Glomerular visceral epithelial cell (primary cell): ENCODE results near the gene TMEM109.

Source experiments
- DNase-seq: peaks from one replicate; pipeline ENCODE4 v3.0.0-alpha.2; 2016; ENCODE audit errors: extremely low spot score

Gene TMEM109

DNA sequence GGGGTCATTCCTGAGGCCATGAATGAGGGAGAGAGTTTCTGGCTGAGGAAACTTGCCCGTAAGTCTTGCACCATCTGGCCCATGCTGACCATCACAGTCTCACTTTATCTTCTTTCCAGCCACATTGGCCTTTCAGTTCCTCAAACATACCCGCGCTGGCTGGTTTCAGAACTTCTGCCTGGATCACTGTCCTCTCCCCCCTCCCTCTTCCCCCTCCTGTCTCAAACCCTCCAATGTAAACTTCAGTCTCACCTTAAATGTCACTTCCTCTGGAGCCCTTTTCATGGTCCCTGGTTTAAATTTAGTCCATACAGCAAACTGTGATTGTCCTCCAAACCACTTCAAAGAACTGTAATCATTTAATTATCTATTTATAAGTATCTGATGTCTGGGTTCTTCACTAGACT, 3.7 kb upstream of the TMEM109 start:
- no peak for DNase-seq

DNA sequence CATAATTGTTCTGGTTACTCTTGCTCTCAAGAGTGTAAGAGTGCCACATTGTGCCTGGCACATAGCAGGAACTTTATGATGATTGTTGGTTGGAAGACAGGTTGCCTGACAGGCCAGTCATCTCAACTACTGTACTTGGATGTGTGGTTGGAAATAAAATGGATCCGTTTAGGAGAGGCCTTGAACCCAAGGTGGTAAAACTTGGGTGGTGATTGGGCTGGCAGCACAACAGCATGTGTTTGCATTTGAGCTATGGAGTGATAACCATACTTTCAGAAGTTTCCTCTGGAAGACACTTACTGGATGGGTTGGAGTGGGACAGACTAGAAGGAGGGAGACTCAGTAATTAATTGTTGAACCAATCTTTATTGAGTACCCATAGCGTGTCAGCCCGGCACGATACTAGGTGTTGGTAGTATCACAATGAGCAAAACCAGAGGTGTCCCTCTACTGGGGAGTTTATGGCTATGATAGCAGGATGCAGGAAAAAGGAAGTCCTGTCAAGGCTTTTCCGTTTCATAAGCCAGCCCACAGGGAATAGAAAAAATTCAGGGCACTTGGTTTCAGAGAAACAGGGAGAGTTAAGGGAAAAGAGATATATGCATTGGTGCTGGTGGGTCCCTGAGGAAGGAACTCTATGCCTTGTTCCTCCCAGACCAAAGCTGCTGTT, 3.1 kb upstream of the TMEM109 start:
- DNase-seq = no peak

DNA sequence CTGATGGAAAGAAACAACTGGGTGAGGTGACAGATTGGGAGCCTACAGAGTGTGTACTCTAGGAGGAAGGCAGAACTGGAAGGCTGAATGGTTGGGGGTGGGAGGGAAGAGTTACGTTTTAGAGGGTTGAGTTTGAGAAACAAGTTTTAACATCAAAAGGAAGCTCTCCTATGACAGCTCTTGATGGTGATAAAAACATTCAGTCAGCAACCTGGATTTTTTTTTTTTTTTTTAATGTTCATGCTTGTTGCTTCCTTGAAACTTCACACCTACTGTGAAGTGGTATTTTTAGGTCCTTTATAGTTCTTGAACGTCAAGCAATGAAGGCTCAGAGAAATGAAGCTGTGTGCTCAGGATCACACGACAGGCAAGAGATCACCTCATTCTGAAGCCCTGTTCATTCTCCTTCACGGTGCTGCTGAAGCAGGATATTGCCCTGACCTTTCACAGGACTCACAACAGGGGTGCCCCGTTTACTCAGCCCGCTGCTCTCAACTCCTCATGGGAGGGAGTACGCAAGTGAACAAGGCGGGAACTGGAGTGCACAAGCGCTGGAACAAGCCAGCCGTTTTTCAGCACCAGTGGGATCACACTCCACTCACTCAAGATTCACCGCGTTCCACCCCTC, 1.6 kb upstream of the TMEM109 start:
- no peak for DNase-seq

DNA sequence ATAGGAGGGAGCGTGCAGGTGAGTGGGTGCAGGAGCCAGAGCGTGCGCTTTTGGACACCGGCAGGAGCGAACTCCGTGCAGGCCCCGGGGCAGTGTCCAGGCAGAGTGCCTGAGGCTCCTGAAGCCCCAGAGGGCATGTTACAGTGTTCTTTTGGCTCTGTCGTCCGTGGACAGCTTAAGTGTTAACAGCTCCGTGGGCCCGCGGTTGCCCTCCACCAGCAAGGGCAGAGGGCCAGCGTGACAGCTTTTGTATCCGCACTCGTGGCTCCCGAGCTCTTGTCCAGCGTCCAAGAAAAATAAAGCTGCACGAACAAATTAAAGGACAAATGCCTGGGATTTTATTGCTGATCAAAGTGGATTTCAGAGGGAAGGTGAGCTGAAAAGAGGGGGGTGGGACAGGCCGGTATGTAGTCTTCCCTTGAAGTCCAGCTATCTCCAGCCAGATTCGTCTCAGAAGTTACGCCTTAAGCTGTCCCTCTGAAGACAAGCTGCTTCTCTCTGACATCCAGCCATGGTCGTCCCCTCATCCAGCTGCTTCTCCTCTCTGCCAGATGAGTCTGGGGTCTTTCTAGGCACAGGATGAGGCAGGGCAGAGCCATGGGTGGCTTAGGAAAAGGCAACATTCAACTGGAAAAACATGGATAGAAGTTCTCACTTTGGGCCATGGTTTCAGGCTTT, 968 bp upstream of the TMEM109 start:
- DNase-seq = no peak

DNA sequence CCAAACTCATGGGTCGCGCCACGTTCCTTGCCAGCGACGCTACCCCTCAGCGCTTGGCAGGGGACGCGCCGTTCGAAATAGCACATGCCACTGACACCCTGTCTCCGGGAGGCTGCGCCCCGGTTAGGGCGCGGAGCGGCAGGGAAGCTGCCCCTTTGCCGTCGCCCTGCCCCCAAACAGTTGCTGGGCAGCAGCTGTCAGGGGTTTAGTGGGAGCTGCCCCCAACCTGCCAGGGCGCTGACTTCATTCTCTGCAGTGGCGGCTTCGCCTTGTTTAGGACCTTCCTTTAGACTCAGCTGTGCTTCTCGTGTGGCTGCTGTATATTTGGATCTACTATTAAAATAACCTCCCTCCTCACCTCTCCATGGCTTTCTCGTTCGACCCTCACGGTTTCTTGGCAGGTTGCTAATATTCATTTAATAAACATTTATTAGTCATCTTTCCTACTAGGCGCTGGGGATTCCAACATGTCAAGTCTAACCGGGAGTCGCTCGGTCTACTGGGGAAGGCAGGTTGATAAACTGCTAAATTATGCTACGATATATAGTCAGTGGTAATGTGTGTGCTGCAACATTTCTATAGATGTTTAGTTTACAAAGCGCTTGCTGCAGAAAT, 782 bp downstream of the TMEM109 start:
- DNase-seq = peak; percentile 43

DNA sequence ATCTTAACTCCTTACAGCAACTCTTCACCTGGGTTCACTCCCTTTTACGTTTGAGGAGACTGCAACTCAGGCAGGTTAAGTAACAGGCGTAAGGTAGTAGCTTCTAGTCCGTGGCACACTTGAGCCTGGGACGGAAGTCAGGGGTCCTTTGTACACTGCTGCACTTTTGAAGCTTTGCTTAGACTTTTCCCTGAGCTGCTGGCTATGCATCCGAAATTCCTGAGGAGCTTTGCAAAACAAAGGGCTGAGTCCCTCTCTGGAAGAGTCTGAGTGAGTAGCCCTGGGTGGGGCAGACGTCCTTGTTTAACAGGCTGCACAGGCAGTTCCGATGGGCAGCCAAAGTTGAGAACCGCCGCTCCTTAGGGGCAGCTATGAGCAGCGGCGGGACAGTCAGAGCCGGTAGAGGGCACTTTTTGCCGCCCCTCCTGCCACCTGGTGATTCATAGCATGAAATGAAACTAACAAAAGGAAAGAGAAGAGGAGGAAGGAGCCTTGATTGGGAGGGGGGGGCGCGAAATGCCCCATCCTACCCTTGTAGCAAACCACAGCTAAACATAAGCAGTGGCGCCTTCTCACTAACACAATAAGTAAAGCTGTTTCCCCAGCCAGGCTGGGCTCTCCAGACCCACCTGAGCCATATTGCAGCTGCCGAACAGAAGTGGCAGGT, 1.4 kb downstream of the TMEM109 start:
- peak; percentile 70 for DNase-seq

DNA sequence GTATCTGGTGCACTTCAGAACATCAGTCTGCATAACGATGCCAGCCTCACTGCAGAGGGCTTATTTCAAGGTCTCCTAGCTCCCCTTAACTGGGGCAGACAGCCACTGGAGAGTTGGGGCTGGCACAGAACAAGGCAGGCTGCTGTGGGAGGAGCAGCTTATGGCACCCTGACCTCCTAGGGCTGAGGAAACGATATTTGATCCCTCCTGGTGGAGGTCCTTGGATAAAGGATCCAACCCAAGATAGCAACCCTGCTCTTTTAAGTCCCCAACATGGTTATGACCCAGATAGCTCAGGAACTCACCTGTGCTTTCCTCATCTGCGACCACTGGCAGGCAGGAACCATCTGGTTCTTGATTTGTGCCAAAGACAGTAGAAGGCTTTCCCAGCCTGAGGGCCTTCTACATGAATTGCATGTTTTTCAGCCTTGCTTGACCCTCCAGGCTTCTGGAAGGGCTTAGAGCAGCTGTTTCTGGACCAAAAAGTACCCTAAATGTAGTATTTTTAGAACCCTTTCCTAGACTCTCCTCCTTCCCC, 2.8 kb downstream of the TMEM109 start:
- no peak for DNase-seq

DNA sequence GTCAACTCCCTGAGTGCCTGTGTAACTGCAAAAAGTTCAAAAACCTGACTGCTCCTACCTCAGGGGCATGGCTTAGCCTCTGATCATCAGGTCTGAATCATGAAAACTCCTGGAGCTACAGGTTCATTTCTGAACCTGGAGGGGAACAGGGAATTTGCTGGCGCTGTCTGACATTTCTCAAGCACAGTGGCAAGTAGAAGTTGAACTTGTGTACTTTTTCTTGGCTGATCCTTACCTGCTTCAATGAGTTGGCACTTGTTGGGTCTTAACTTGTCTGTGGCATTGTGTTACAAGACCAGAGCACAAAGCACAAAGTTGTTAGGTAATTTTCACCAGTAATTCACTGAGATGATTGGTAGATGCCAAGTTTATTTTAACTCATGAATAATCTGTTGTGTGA, 3.3 kb downstream of the TMEM109 start:
- no peak for DNase-seq

DNA sequence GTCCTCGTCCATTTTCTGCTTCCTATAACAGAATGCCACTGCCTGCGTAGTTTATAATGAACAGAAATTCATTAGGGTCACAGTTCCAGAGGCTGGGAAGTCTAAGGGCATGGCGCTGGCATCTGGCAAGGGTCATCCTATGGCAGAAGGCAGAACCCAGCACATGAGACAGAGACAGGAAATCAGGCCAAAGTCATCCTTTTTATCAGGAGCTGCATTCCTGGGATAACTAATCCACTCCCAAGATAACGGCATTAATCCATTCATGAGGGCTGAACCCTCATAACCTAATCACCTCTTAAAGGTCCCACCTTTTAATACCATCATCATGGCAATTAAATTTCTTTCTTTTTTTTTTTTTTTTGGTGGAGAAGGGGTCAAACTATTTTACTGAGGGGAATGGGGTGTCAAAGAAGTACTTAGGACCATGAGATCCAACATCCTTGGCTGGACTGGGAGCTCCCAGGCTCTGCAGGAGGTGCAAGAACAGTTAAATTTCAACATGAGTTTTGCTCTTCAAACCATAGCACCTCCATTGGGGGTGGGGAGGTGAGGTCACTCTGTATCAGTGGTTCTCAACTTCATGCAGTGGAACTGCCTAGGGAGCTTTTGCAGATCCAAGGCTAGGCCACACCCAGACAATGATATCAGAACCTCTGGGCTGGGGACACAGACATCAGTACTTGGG, 4.4 kb downstream of the TMEM109 start:
- DNase-seq = no peak

DNA sequence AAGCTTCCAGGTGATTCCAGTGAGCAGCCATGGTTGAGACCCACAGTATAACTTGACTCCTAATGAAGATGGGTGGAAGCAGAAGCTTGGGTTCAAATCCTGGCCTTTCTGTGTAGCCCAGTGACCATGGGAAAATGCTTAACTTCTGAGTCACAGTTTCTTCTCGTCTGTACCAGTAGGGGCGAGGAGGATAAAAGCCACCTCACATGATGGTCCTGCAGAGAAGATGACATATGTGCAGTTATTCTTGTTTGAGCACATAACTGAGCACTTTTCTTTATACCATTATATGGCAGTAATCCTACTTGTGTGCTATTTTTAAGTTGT, 4.9 kb downstream of the TMEM109 start:
- peak; percentile 36 for DNase-seq

DNA sequence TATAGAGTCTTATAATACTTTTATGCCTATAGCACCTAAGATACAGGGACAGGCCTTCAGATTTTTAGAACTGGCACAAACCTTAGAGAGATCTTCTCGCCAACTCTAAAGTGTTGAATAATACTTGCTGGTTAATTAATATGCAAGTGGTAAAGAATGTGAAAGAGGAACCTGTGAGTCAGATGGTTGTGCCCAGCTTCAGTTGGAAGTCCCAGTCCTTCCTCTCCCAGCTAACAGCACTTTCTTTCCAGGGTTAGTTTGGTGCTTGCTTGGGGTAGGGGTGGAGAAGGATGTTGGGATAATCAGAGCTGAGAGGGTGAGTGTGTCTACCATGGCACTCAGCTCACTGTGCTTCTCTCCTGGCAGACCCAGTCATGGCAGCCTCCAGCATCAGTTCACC, 5.4 kb downstream of the TMEM109 start:
- no peak for DNase-seq

DNA sequence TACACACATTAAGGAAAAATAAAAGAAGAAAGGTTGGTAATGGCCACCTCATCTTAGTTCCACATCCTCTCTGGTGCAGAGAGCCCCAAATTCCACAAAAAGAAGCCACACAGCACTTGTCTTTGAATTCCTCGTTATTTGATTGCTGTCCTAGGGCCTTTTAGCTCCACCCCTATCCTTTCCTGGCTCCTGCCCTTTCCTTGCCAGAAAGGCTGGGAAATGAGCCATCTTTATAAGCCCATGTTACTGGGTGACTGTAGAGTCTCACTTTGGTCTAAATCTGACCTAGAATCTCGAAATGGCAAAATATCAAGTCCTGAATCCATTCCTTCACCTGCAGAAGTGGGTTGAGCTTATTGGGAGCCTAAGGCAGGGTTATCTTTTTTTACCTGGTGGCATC, 6.0 kb downstream of the TMEM109 start:
- DNase-seq = no peak

DNA sequence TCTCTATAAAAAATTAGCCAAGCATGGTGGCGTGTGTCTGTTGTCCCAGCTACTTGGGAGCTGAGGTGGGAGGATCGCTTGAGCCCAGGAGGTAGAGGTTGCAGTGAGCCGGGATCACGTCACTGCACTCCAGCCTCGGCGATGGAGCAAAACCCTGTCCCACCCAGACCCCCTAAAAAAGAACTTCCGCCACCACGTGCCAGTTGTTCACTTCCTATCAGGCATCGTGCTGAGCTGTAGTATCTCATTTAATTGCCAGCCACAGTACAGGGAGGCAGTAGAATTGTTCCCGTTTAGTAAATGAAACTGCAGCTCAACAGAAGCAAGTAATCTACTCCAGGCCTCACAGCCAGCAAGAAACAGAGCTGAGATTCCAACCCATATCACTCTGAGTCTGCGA, 7.3 kb downstream of the TMEM109 start:
- no peak for DNase-seq

DNA sequence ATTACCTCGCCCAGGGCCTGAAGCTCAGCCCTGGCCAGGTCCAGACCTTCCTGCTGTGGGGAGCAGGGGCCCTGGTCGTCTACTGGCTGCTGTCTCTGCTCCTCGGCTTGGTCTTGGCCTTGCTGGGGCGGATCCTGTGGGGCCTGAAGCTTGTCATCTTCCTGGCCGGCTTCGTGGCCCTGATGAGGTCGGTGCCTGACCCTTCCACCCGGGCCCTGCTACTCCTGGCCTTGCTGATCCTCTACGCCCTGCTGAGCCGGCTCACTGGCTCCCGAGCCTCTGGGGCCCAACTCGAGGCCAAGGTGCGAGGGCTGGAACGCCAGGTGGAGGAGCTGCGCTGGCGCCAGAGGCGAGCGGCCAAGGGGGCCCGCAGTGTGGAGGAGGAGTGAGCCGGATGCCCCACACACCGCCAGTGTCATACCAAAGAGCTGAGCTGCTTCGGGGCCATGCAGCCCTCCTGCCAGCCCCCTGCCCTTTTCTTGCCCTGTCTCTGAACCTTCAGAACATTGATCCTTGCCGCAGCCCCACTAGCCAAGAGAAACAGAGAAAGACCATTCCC, 7.9 kb downstream of the TMEM109 start:
- no peak for DNase-seq

DNA sequence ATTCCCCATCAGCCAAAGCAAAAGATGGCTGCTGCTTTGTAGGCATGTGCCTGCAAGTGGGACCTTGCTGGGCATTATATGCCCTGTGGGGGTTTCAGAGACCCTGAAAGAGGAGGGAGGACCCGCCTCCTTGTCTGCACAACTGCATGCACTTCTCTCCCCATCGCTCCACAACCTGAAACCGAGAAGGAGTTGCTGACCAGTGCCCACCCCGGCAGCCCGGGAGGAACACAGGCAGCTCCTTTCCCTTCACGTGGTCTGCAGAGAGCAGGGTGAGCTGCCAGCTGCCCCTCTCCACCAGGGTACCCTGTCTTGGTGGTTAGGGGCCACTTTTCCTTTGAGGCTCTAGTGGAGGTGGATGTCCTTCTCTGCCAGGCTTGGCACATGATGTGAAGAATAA, 8.9 kb downstream of the TMEM109 start:
- no peak for DNase-seq

DNA sequence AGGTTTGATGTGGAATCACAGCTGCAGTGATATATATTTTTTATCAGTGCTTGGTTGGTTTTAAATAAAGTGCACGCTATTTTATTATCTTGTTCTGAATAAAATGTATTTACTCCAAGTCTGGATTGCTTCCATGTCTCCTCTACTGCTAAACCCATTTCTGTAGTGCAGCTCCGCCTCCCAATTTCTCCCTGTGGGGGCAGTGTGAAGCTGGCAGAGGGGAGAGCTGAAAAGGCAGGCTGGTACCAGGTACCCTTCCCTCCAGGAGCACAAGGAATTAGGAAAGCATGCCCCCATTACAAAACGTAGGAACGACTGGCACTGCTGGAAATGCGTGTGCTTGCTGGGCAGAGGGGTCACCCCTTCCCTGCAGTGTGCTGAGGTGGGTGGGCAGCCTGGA, 9.4 kb downstream of the TMEM109 start:
- no peak for DNase-seq

DNA sequence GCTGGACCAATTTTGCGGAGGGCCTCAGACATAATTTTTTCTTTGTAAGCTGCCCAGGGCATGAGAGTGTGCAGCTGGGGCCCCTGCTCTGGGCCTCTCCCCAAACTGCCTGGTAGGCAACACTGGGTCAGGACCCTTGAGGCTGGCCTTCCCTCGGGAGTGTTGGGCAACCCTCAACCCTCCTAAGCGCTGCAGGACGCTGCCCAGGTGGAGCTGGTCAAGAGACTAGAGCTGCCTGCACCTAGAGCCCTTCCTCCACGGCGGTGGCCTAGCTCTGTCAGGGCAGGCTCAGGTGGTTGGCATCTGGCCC, 9.8 kb downstream of the TMEM109 start:
- no peak for DNase-seq

DNA sequence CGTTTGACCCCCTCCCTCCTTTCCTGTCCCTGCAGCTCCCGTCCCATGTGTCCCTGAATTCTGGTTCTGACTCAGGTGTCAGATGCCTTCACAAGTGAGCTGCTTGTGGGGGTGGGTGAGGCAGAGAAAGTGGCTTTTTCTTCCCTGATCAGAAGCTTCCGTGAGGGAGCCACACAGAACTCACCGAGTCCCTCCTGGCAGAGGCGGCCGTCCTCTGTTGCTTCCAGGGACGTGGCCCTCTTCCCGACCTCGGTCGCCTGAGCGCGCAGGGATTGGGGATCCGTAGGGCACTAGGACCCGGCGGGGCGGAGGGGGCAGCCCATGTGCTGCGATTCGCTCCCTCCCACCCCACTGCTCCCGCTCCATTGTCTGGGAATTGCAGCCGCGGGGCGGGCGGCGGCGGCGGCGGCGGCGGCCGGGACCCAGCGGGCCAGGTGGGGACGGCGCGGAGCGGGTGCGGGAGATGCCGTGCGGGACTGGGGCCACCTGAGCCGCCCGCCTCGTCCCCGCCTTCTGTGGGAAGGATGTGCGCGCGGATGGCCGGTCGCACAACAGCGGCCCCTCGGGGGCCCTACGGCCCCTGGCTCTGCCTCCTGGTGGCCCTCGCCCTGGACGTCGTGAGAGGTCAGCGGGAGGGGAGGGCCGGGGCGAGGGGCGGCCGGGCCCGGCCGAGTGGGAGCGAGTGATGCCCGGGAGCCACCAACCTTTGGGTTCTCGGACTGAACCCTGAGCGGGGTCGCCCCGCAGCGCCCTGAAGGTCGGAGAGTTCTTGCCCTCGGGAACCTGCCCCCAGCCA, 10.3 kb downstream of the TMEM109 start, which contains the start of gene TMEM132A:
Gene TMEM132A, plus strand, starts transcription at position 351 of the 796 bp plus-strand sequence. Its CDS starts 174 bp downstream, at position 525.
- peak; percentile 67 for DNase-seq

DNA sequence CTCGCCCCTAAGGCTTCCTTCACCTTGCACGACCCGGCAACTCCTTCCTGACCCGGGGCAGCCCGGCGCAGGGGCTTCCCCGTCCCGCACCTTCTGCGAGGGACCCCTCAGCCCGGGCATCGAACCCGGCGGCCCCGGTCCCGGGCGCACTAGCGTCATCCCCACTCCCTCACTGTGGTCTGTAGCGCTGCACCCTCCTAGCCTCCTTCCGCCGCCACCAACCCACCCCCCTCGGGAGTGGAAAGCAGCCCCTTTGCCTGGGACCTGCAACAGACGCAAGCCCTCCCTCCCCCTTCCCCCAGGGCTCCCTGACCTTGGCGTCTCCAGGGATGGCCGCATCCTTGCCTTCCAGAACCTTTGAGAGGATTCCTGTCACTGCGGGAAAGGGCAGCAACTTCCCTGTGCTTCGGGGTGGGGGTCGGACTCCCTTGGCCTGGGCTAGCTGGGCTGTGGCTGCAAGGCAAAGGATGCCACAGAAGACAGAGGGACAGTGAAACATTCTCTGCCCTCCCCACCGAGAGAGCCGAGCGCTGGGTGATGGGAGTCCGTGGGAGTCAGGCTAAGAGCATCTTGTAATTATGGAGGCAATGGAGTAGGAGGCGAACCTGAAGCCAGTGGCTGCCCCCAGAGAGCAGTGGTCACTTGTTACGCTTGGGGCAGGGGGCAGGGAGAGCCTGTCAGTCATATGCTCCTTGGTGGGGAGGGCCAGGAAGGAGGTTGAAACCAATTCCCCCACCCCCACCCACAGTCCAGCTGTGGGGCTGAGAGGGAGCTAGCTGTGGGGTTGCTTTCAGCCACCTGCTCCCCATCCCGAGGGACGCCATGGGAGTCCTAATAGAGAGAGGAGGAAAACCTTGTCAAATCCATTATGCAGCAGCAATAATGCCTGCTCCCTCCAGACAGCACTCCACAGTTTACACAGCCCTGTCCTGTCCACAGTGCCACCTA, 11.2 kb downstream of the TMEM109 start:
- peak; percentile 6 for DNase-seq
